Common myeloid progenitor, CD34-positive (primary cell): Measurements from ENCODE around the gene ZNF367.
"Not testable (repeated sequence)": the region's sequence is repeated elsewhere in the genome, so short reads cannot be mapped to it uniquely, and the experiment has no call there.

Experiments
- CTCF ChIA-PET: fragments of 350-600 bp; sonication (Branson Sonifier 250); formaldehyde crosslinking; loops from one replicate; lab custom pipeline; 2021; ENCODE audit warnings: antibody characterized with exemption; lab: Charles Lee
- POLR2A ChIA-PET: fragments of 350-600 bp; sonication (Branson Sonifier 250); formaldehyde crosslinking; loops from one replicate; lab custom pipeline; 2021; ENCODE audit warnings: antibody characterized with exemption; lab: Charles Lee
- DNase-seq, 3 donors: peaks; one replicate each; pipeline versions ENCODE4 v3.0.0 to v3.0.0-alpha.2; 2013
- H3K27ac ChIP-seq, 2 experiments: 1 replicate in 1 of 2; 2 replicates in 1 of 2; pipeline ENCODE4 v1.7.0; 2013; ENCODE audit warnings: inconsistent platforms in 2 of 2, low read length in 2 of 2, mild to moderate bottlenecking in 2 of 2, low read depth in 1 of 2, moderate library complexity in 1 of 2; ENCODE audit not compliant: severe bottlenecking in 2 of 2, insufficient read depth in 1 of 2, poor library complexity in 1 of 2
- H3K27me3 ChIP-seq, 5 experiments: replicated peaks in 2 of 5; 1 replicate in 3 of 5; 2 replicates in 2 of 5; pipeline versions ENCODE4 v1.6.1 to v1.7.0; 2013; ENCODE audit warnings: low read length in 4 of 5, mild to moderate bottlenecking in 2 of 5, moderate library complexity in 2 of 5, inconsistent platforms in 1 of 5; ENCODE audit not compliant: insufficient read depth in 5 of 5, control insufficient read depth in 4 of 5
- H3K36me3 ChIP-seq, 4 experiments: 1 replicate in 2 of 4; 2 replicates in 2 of 4; pipeline versions ENCODE4 v1.6.1 to v1.7.0; 2013; ENCODE audit warnings: low read length in 3 of 4, control low read depth in 1 of 4, mild to moderate bottlenecking in 1 of 4; ENCODE audit not compliant: control insufficient read depth in 4 of 4, insufficient read depth in 4 of 4
- H3K4me1 ChIP-seq, 4 experiments: 1 replicate in 3 of 4; 2 replicates in 1 of 4; pipeline versions ENCODE4 v1.6.1 to v1.7.1; 2013; ENCODE audit warnings: low read length in 3 of 4, mild to moderate bottlenecking in 3 of 4, control low read depth in 1 of 4, inconsistent platforms in 1 of 4, moderate library complexity in 1 of 4; ENCODE audit not compliant: control insufficient read depth in 4 of 4, insufficient read depth in 4 of 4; ENCODE audit errors: control extremely low read depth in 1 of 4
- H3K4me3 ChIP-seq, 7 experiments: 1 replicate in 4 of 7; 2 replicates in 3 of 7; pipeline versions ENCODE4 v1.5.1 to v1.7.0; 2013; ENCODE audit warnings: mild to moderate bottlenecking in 7 of 7, low read length in 6 of 7, moderate library complexity in 6 of 7, inconsistent platforms in 2 of 7, low read depth in 2 of 7, control low read depth in 1 of 7; ENCODE audit not compliant: insufficient read depth in 4 of 7, control insufficient read depth in 1 of 7; ENCODE audit errors: extremely low read depth in 1 of 7
- H3K9me3 ChIP-seq, 5 experiments: 1 replicate in 4 of 5; 2 replicates in 1 of 5; pipeline versions ENCODE4 v1.6.1 to v1.7.1; 2013; ENCODE audit warnings: low read length in 4 of 5, mild to moderate bottlenecking in 2 of 5, inconsistent platforms in 1 of 5, low read depth in 1 of 5, moderate library complexity in 1 of 5; ENCODE audit not compliant: control insufficient read depth in 4 of 5, insufficient read depth in 2 of 5; ENCODE audit errors: control extremely low read depth in 1 of 5
- WGBS: methylation state at CpG from one replicate; pipeline ENCODE4 v1.1.5; 2013; ENCODE audit not compliant: insufficient coverage; 5-methylcytosine and 5-hydroxymethylcytosine counted together

ZNF367 gene

DNA sequence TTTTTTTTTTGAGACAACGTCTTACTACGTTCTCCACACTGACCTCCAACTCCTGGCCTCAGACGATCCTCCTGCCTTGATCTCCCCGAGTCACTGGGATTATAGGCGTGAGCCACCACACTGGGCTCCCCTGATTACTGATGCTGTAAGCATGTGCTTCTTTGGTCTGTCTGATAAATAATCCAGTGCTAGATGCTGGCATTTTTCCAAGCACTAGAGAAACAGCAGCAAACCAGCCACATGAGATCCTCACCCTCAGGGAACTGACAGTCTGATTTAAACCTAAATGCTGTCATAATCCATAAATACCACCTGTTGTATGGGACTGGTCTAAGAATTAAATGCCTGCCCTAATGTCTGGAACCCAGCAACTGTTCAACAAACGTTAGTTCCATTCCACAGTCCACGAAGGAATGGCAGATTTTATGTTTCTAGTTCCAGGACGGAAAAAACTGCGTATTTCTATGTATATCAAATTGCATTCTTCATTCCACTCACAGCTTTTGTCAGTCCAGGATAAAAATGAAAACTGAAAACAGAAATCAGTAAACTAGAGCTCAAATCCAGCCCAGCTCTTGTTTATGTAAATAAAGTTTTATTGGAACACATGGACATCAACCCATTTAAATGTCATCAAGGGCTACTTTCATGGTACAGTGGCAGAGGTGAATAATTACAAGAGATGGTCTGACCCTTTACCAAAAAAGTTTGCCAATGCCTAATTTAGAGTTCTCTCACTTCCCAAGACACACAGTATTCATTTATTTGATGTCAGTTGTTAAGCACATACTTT, 54.8 kb downstream of the ZNF367 start:
- H3K36me3 ChIP-seq = peaks cover 3 to 31% (median 9%) of the 10 kb centered on the region in 4 experiments
- no peaks in the 10 kb centered on the region for H3K27me3 ChIP-seq
- no peaks in the 10 kb centered on the region for H3K4me1 ChIP-seq
- H3K4me3 ChIP-seq = no peak overlapping the region
- no peaks in the 10 kb centered on the region for H3K9me3 ChIP-seq
- ChIA-PET POLR2A (no interaction called here), CTCF (no interaction called here)
- no peak overlapping the region for H3K27ac ChIP-seq
- no peak for DNase-seq
- WGBS = 100% methylated on average over 3 of the region's 9 CpGs

DNA sequence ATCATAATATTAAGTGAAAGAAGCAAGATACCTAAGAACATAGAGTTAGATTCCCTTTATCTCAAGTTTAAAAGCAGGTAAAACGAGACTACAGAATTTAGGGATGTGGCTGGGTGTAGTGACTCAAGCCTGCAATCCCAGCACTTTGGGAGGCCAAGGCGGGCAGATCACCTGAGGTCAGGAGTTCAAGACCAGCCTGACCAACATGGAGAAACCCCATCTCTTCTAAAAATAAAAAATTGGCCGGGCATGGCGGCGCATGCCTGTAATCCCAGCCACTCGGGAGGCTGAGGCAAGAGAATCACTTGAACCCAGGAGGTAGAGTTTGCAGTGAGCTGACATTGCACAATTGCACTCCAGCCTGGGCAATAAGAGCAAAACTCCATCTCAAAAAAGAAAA, 56.1 kb downstream of the ZNF367 start:
- H3K27me3 ChIP-seq, H3K4me3 ChIP-seq, DNase-seq, H3K9me3 ChIP-seq, H3K27ac ChIP-seq, POLR2A ChIA-PET, CTCF ChIA-PET, H3K4me1 ChIP-seq: not testable (repeated sequence)
- 97% methylated on average over 4 of the region's 6 CpGs for WGBS
- peaks cover 3 to 31% (median 9%) of the 10 kb centered on the region in 4 experiments for H3K36me3 ChIP-seq

DNA sequence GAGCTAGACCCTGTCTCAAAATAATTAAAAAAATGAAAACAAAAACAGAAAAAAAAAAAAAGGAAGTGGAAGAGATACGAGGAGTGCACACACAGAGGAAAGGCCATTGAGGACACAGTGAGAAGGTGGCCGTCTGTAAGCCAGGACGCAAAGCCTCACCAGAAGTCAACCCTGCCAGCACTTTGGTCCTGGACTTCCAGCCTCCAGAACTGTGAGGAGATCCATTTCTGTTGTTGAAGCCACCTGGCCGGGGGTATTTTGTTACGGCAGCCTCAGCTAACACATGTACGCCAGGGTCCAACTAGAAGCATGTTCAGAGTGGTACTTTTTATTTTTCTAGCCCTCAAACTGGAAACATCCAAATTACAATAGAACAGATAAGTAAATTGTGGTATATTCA, 56.5 kb downstream of the ZNF367 start:
- DNase-seq = no peak
- Histone ChIP-seq H3K36me3 (peaks cover 3 to 33% (median 9%) of the 10 kb centered on the region in 4 experiments), H3K27ac (no peak overlapping the region), H3K4me3 (no peak overlapping the region), H3K4me1 (no peaks in the 10 kb centered on the region), H3K27me3 (no peaks in the 10 kb centered on the region), H3K9me3 (no peaks in the 10 kb centered on the region)
- POLR2A ChIA-PET = no interaction called here
- CTCF ChIA-PET = interaction anchor here (1.1 kb wide), 1 partner anchor 20 kb away, joined by 3 read pairs; no protein-coding TSS in a partner anchor
- WGBS = 92% methylated on average over 3 of the region's 6 CpGs

- H3K27ac ChIP-seq = no peak overlapping the region
- no peak overlapping the region for H3K4me3 ChIP-seq
- H3K27me3 ChIP-seq = no peaks in the 10 kb centered on the region
- ChIA-PET POLR2A (no interaction called here), CTCF (interaction anchor here (1.1 to 1.3 kb wide), 2 partner anchors 11 to 21 kb away, joined by 3 read pairs; no protein-coding TSS in a partner anchor)
- peaks cover 3 to 36% (median 9%) of the 10 kb centered on the region in 4 experiments for H3K36me3 ChIP-seq
- no peaks in the 10 kb centered on the region for H3K9me3 ChIP-seq
- DNase-seq = no peak
- 94% methylated on average over 2 of the region's 2 CpGs for WGBS
- no peaks in the 10 kb centered on the region for H3K4me1 ChIP-seq
These were observed 57.2 kb downstream of the ZNF367 start for GRCh38 chr9:96360976-96361375.

GRCh38 chr9:96360523-96360922, 57.6 kb downstream of the ZNF367 start:
- H3K9me3 ChIP-seq, DNase-seq, H3K27ac ChIP-seq, H3K4me3 ChIP-seq, POLR2A ChIA-PET, H3K27me3 ChIP-seq, H3K4me1 ChIP-seq: not testable (repeated sequence)
- CTCF ChIA-PET = interaction anchor here (1.3 kb wide), 1 partner anchor 12 kb away, joined by 3 read pairs; no protein-coding TSS in a partner anchor
- WGBS = 100% methylated on average over 3 of the region's 6 CpGs
- peaks cover 3 to 40% (median 9%) of the 10 kb centered on the region in 4 experiments for H3K36me3 ChIP-seq

DNA sequence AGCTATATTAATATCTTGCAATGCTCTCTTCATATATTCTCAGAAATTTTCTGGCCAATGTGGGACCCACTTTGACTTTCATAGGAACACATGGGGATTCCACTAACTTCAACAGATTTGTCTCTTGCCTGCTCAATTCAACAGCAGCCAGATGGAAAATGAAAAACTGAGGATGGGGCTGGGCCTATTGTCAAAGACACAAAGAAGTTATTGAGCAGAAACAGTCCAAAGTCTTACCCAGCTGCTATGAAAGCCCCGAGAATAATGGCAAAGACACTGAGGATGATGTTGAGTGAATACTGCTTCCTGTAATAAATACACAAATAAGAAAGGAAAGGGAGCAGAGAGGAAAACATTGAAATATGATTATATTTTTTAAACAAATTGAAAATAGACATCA, 67.3 kb downstream of the ZNF367 start:
- Histone ChIP-seq H3K27me3 (no peaks in the 10 kb centered on the region), H3K4me3 (no peak overlapping the region), H3K4me1 (no peaks in the 10 kb centered on the region), H3K27ac (no peak overlapping the region), H3K9me3 (peaks cover 0 to 5% (median 0%) of the 10 kb centered on the region in 5 experiments), H3K36me3 (peaks cover 0 to 28% (median 5%) of the 10 kb centered on the region in 4 experiments)
- ChIA-PET CTCF (interaction anchor here (0.9 kb wide), 1 partner anchor 31 kb away, joined by 3 read pairs; no protein-coding TSS in a partner anchor), POLR2A (no interaction called here)
- WGBS = no CpG with 5 or more reads among the region's 1 CpG
- DNase-seq = no peak

- Histone ChIP-seq H3K27me3 (no peaks in the 10 kb centered on the region), H3K9me3 (peaks cover 0 to 5% (median 0%) of the 10 kb centered on the region in 5 experiments), H3K4me3 (no peak overlapping the region), H3K4me1 (no peaks in the 10 kb centered on the region), H3K36me3 (peaks cover 0 to 23% (median 5%) of the 10 kb centered on the region in 4 experiments), H3K27ac (no peak overlapping the region)
- WGBS = 100% methylated on average over 4 of the region's 5 CpGs
- no peak for DNase-seq
- CTCF ChIA-PET = no interaction called here
- POLR2A ChIA-PET = no interaction called here
These were observed 69.9 kb downstream of the ZNF367 start for GRCh38 chr9:96348261-96348660.
